ENCODE results near the gene KRTAP7-1.
A peak's percentile ranks its signal among the peaks of the same experiment; 100 is the strongest.

KRTAP7-1 gene

GRCh38 chr21:30831194-30831765 is 1.7 kb upstream of the KRTAP7-1 start:
- TF ChIP-seq CTCF (IDR thresholded peaks at IDR 0.05; ENCODE audit: low read length, missing control alignments) = peak; percentile 26
- H3K4me3 ChIP-seq (replicated peaks; ENCODE audit: low read depth, low read length) = no peak overlapping the region
- DNase-seq (ENCODE audit: low read depth) = peak; percentile 10

GRCh38 chr21:30818837-30819610 is 10.5 kb downstream of the KRTAP7-1 start:
- TF ChIP-seq CTCF (IDR thresholded peaks at IDR 0.05; ENCODE audit: low read length, missing control alignments) = no peak
- DNase-seq (ENCODE audit: low read depth) = no peak
- H3K4me3 ChIP-seq (replicated peaks; ENCODE audit: low read depth, low read length) = no peak overlapping the region

- no peak within 1 kb of the TSS for H3K4me3 ChIP-seq (replicated peaks; ENCODE audit: low read depth, low read length)
- no peak for DNase-seq (ENCODE audit: low read depth)
- TF ChIP-seq CTCF (IDR thresholded peaks at IDR 0.05; ENCODE audit: low read length, missing control alignments) = no peak
Observed at GRCh38 chr21:30813174-30813573, 16.4 kb downstream of the KRTAP7-1 start, which contains the start of gene KRTAP8-1. Gene KRTAP8-1, minus strand, starts transcription at chr21:30813274. Its CDS starts 54 bp downstream, at chr21:30813220.

DNA sequence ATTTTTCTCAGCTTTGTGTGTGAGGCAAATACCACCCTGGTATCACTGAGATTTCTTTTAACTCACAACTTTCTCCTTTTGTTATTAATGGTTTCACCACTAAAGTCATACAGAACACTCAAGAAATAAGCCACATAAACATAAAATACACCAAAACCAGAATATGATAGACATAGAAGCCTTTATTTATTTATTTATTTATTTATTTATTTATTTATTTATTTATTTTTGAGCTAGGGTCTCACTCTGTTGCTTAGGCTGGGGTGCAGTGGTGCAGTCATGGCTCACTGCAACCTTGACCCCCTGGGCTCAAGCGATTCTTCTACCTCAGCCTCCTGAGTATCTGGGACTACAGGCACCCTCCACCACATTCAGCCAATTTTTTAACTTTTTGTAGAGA is 29.0 kb downstream of the KRTAP7-1 start:
- DNase-seq (ENCODE audit: low read depth) = no peak
- H3K4me3 ChIP-seq (replicated peaks; ENCODE audit: low read depth, low read length) = no peak overlapping the region
- no peak for TF ChIP-seq CTCF (IDR thresholded peaks at IDR 0.05; ENCODE audit: low read length, missing control alignments)

- TF ChIP-seq CTCF (IDR thresholded peaks at IDR 0.05; ENCODE audit: low read length, missing control alignments) = no peak
- no peak overlapping the region for H3K4me3 ChIP-seq (replicated peaks; ENCODE audit: low read depth, low read length)
- DNase-seq (ENCODE audit: low read depth) = no peak
Observed at GRCh38 chr21:30793581-30794314, 35.8 kb downstream of the KRTAP7-1 start.

- no peak for DNase-seq (ENCODE audit: low read depth)
- no peak overlapping the region for H3K4me3 ChIP-seq (replicated peaks; ENCODE audit: low read depth, low read length)
- no peak for TF ChIP-seq CTCF (IDR thresholded peaks at IDR 0.05; ENCODE audit: low read length, missing control alignments)
Observed at GRCh38 chr21:30779249-30779648, 50.3 kb downstream of the KRTAP7-1 start.

Data from fibroblast of pulmonary artery (primary cell).